Skeletal muscle satellite cell (primary cell): ENCODE results near the gene MRPS7. TPM values are rescaled to one million over a fixed set of nuclear protein-coding genes. Genes with fewer than 3 reads are reported as not detected.

Source experiments
- H3K27me3 ChIP-seq: 2 replicates; pipeline ENCODE4 v1.7.0; 2013; ENCODE audit warnings: low read length; ENCODE audit not compliant: control insufficient read depth, insufficient read depth
- H3K36me3 ChIP-seq: 2 replicates; pipeline ENCODE4 v1.7.0; 2013; ENCODE audit warnings: mild to moderate bottlenecking, control low read depth, low read length; ENCODE audit not compliant: insufficient read depth
- H3K4me1 ChIP-seq: 2 replicates; pipeline ENCODE4 v1.7.0; 2013; ENCODE audit warnings: low read length; ENCODE audit not compliant: control insufficient read depth, insufficient read depth
- H3K4me2 ChIP-seq: 2 replicates; pipeline ENCODE4 v1.7.0; 2013; ENCODE audit warnings: mild to moderate bottlenecking, low read length
- H3K4me3 ChIP-seq: 2 replicates; pipeline ENCODE4 v1.7.0; 2013; ENCODE audit warnings: low read length
- H3K9ac ChIP-seq: 2 replicates; pipeline ENCODE4 v1.7.0; 2013; ENCODE audit warnings: mild to moderate bottlenecking, low read depth, low read length, moderate library complexity
- H3K9me3 ChIP-seq: replicated peaks from 2 replicates; pipeline ENCODE4 v1.7.0; 2013; ENCODE audit warnings: mild to moderate bottlenecking, control low read depth, low read length
- total RNA-seq: library from RNA; depleted of rRNA; stranded (reverse); fragments of >200 nt; gene quantifications from 2 replicates; pipeline ENCODE4 v1.2.3, GENCODE V29; 2012; rRNA removed

Gene MRPS7
- total RNA-seq, result 55.7 and 64.9 TPM in 2 replicates

DNA sequence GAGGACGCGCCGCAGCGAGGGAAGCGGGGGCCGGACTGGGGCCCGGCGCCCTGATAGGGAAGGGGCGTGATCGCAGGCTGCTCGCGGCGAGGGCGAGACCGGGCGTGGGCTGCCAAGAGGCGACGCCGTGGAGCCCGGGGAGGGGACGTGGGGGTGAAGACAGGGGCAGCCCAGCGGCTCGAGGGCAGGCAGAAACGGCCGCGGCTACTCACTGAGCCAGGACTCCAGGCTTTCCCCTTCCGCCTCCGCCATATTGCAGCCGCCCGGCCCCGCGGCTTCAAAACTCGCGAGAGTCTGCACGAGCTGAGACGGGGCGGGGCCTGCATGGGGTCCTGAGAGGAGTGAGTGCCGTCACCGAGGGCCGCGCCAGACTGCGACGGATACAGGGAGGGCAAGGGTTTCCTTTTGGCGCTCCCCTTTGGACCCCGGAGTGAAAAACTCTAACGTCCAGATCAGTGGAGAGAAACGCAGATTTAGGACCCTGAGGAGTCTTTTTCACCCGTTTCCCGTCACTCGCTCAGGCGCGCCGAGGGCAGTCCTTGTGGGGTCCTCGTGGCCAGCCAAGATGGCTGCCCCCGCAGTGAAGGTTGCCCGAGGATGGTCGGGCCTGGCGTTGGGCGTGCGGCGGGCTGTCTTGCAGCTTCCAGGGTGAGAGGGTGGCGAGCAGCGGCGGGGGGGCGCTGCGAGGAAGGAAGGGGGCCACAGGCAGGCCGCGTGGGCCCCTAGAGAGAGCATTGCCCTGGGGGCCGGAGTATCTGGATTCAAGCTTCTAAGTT lies at the start of gene MRPS7, which contains the start of gene GGA3:
Gene MRPS7 (plus strand): TSS at position 544 of the 776 bp plus-strand sequence. CDS start 22 bp downstream, at position 566.
Gene GGA3 (minus strand): TSS at position 271 of the 776 bp plus-strand sequence. CDS start 19 bp downstream, at position 252.
- H3K4me2 ChIP-seq, result peak within 1 kb of the TSS; percentile 98
- no peaks in the 10 kb centered on the region for H3K27me3 ChIP-seq
- no peaks in the 10 kb centered on the region for H3K9me3 ChIP-seq
- H3K9ac ChIP-seq, result peak within 1 kb of the TSS; percentile 95
- peaks cover 30% of the 10 kb centered on the region for H3K36me3 ChIP-seq
- peak within 1 kb of the TSS; percentile 94 for H3K4me3 ChIP-seq
- peaks cover 21% of the 10 kb centered on the region for H3K4me1 ChIP-seq

DNA sequence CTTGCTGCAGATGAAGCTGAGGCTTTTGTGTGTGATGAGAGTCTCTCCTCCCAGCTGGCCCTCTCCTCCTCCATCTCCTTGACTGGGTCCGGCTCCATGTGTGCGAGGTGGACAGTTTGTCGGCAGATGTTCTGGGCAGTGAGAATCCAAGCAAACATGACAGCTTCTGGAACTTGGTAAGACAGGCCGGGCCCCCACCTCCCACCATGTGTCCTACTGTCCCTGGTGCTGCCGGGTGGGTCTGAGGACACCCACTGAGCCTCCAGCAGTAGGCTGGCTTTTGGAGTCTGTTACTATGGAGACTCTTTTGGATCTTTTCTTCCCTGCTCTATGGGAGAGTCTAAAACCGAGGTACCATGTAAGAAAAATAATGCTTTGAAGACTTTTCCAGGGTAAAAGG lies 43.5 kb upstream of the MRPS7 start:
- Histone ChIP-seq H3K36me3 (peaks cover 55% of the 10 kb centered on the region), H3K9me3 (no peaks in the 10 kb centered on the region), H3K9ac (no peak overlapping the region), H3K27me3 (no peaks in the 10 kb centered on the region), H3K4me3 (no peak overlapping the region), H3K4me1 (no peaks in the 10 kb centered on the region), H3K4me2 (no peak overlapping the region)

DNA sequence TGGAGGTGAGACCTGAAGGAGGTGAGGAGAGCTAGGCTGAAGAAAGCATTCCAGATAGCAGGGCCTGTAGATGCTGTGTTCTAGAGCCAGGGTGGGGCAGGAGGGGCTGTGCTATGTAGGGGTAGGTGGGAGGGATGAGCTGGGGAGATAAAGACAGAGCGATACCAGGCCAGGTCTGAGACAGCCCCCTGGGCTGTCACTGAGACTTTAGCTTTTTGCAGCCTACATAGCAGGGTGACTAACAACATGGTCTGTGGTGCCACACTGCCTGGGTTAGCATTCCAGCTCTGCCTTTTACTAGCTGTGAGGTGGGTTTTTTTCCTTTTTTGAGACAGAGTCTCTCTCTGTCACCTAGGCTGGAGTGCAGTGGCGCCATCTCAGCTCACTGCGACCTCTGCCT lies 41.9 kb upstream of the MRPS7 start:
- H3K36me3 ChIP-seq, result peaks cover 50% of the 10 kb centered on the region
- H3K4me1 ChIP-seq, result no peaks in the 10 kb centered on the region
- no peak overlapping the region for H3K4me3 ChIP-seq
- H3K9ac ChIP-seq, result no peak overlapping the region
- no peaks in the 10 kb centered on the region for H3K27me3 ChIP-seq
- no peak overlapping the region for H3K4me2 ChIP-seq
- H3K9me3 ChIP-seq, result no peaks in the 10 kb centered on the region

DNA sequence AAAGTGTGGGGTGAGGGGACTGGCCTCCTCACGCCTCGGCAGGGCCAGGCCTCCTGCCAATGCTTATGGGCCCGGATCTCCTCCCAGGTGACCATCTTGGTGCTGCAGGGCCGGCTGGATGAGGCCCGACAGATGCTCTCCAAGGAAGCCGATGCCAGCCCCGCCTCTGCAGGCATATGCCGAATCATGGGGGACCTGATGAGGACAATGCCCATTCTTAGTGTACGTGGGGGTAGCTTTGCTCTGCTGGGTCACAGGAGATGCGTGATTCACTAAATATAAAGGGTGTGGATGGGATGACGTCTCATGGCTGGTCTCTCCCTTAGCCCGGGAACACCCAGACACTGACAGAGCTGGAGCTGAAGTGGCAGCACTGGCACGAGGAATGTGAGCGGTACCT lies 36.7 kb upstream of the MRPS7 start:
- Histone ChIP-seq H3K4me1 (no peaks in the 10 kb centered on the region), H3K4me3 (no peak overlapping the region), H3K27me3 (no peaks in the 10 kb centered on the region), H3K9me3 (no peaks in the 10 kb centered on the region), H3K4me2 (no peak overlapping the region), H3K9ac (no peak overlapping the region), H3K36me3 (peaks cover 50% of the 10 kb centered on the region)

DNA sequence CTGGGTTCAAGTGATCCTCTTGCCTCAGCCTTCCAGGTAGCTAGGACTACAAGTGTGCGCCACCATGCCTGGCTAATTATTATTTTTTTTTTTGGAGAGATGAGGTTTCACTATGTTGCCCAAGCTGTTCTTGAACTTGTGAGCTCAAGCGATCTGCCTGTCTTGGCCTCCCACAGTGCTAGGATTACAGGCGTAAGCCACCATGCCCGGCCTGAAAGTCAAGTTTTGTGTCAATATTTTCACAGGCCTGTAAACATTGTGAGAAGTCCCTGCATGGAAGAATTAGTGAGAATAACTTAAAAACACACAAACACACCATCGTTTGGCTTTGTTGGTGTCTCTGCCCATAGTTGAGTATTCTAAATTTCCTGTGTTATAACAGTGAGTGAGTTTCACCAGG lies 34.0 kb upstream of the MRPS7 start:
- Histone ChIP-seq H3K4me2 (no peak overlapping the region), H3K9me3 (no peaks in the 10 kb centered on the region), H3K4me3 (no peak overlapping the region), H3K27me3 (no peaks in the 10 kb centered on the region), H3K4me1 (no peaks in the 10 kb centered on the region), H3K36me3 (peaks cover 64% of the 10 kb centered on the region), H3K9ac (no peak overlapping the region)

DNA sequence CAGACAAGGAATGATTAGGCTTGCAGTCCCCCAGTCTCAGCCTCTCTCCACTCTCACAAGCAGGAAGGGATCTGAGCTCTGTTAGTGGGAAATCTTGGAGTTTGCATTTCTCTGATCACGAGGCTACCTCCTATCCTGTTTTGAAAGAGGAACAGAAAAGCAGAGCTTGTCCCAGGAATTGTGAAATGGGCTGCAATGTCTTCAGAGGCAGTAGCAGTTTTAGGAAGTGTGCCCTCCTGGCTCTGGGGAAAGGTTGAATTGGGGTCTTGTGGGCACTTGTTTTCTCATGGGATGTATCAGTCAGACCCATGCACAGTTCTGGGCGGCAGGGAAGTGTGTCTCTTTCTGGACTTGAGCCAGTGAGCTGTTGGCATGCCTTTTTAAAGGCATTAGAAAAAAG lies 33.4 kb upstream of the MRPS7 start:
- peaks cover 69% of the 10 kb centered on the region for H3K36me3 ChIP-seq
- H3K27me3 ChIP-seq, result no peaks in the 10 kb centered on the region
- H3K4me2 ChIP-seq, result no peak overlapping the region
- H3K4me1 ChIP-seq, result no peaks in the 10 kb centered on the region
- H3K4me3 ChIP-seq, result no peak overlapping the region
- no peaks in the 10 kb centered on the region for H3K9me3 ChIP-seq
- no peak overlapping the region for H3K9ac ChIP-seq

DNA sequence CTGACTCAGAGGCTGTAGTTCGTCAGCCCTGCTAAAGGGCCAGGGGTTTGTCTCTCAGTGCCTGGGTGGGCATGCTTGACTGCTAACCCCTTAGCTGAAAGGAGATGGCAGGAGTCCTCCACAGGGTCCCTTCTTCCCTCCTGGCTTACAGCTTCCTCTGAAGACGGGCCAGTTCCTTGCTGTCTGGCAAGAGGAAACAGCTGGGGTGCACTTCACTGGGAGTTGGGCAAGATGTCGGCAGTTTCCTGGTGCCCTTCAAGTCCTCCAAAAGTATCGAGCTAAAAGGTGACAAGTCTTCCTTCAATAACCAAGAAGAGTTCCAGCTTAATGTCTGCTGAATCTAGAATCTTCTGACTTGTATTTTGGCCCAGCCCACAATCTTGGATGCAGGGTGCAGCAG lies 32.8 kb upstream of the MRPS7 start:
- no peak overlapping the region for H3K9ac ChIP-seq
- H3K4me1 ChIP-seq, result no peaks in the 10 kb centered on the region
- H3K4me3 ChIP-seq, result no peak overlapping the region
- H3K36me3 ChIP-seq, result peaks cover 69% of the 10 kb centered on the region
- H3K4me2 ChIP-seq, result no peak overlapping the region
- no peaks in the 10 kb centered on the region for H3K27me3 ChIP-seq
- H3K9me3 ChIP-seq, result no peaks in the 10 kb centered on the region

DNA sequence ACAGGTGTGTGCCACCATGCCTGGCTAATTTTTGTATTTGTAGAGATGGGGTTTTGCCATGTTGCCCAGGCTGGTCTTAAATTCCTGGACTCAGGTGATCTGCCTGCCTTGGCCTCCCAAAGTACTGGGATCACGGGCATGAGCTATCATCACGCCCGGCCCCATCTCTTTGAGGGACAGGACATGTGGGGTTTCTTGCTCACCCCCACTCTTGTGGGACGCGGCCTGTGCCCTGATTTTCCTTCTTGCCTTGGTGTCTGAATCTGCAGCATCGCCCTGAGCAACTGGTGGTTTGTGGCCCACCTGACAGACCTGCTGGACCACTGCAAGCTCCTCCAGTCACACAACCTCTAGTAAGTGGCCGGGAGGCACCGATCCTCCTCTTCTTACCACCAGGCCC lies 30.6 kb upstream of the MRPS7 start:
- H3K4me2 ChIP-seq, result no peak overlapping the region
- no peak overlapping the region for H3K9ac ChIP-seq
- no peak overlapping the region for H3K4me3 ChIP-seq
- no peaks in the 10 kb centered on the region for H3K9me3 ChIP-seq
- H3K4me1 ChIP-seq, result no peaks in the 10 kb centered on the region
- H3K27me3 ChIP-seq, result no peaks in the 10 kb centered on the region
- H3K36me3 ChIP-seq, result peaks cover 70% of the 10 kb centered on the region

DNA sequence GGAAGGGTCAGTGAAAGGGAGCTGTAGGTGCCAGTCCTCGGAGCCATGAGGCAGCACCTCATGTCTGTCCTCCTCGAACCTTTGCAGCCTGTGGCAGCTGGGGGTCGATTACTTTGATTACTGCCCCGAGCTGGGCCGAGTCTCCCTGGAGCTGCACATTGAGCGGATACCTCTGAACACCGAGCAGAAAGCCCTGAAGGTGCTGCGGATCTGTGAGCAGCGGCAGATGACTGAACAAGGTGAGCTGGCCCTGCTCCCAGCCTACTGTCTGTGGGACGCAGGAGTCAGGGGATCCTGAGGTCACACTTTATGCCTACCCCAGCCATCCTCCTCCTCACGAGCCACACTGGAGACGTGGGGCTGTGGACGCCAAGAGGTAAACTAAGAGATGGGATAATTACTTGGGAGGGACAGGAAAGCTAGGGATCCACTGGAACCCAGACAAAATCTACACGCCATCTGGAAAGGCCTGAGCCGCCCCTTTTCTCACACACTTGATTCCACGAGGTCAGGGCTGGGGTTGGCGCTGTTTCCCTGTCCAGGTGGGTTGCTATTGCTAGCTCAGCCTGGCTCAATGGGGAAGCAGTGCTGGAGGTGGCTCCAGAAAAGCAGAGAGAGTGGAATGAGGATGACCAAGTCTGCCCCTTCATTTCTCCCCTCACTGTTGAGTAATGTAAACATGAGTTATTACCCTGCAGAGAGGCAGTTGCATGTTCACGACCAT lies 29.8 kb upstream of the MRPS7 start:
- Histone ChIP-seq H3K4me3 (no peak overlapping the region), H3K36me3 (peaks cover 70% of the 10 kb centered on the region), H3K4me1 (no peaks in the 10 kb centered on the region), H3K4me2 (no peak overlapping the region), H3K9me3 (no peaks in the 10 kb centered on the region), H3K9ac (no peak overlapping the region), H3K27me3 (no peaks in the 10 kb centered on the region)

DNA sequence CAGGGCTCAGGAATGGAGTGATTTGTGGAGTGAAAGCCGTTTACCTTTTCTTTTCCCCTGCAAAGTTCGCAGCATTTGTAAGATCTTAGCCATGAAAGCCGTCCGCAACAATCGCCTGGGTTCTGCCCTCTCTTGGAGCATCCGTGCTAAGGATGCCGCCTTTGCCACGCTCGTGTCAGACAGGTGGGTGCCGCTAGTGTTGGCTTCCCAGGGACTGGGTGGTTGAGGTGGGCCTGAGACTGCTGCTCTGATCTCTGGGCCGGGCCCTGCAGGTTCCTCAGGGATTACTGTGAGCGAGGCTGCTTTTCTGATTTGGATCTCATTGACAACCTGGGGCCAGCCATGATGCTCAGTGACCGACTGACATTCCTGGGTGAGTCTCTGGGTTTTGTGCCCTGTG lies 28.9 kb upstream of the MRPS7 start:
- peaks cover 75% of the 10 kb centered on the region for H3K36me3 ChIP-seq

DNA sequence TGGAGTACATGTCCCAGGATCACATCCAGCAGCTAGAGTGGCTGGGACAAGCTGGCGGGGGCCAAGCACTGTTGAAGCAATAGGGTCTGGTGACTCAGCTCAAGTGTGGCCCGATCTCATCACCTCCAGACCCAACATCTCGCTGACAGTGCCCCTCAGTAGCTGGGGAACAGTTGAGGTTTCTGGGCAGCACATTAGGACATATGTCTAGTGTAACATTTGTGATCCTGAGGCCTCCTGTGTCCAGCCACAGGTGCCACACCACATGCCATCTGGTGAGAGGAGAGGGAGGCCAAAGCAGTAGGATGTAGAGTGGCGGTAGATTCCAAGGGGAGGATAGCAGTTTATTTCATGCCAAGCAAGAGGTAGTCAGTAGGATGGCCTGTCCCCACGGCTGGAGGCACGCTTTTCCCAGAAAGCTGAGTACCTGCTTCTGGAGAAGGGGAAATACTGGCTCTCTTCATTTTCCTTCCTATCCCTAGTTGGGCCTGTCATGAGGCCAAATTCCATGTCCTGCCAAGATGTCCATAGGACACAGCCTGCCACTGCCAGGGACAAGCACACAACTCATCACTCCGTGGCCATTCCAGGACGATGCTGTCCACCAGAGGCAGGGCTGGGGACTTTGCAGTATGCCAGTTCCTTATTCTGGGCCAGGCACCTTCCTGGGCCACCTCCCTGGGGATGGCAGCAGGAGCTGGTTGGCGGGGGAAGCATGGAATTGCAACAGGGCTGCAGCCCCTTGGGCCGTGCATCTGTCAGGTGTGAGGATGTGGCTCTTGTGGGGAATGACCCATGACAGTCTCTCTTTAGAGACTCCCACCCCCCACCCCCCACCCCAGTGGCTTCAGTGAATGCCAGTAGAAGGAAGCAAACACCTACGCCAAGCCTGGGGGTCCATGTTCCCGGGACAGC lies 24.3 kb upstream of the MRPS7 start:
- H3K9me3 ChIP-seq, result no peaks in the 10 kb centered on the region
- no peak overlapping the region for H3K4me3 ChIP-seq
- peaks cover 81% of the 10 kb centered on the region for H3K36me3 ChIP-seq
- peaks cover 17% of the 10 kb centered on the region for H3K4me1 ChIP-seq
- no peak overlapping the region for H3K4me2 ChIP-seq
- H3K9ac ChIP-seq, result no peak overlapping the region
- H3K27me3 ChIP-seq, result no peaks in the 10 kb centered on the region

More for the DNA sequence above, 28.9 kb upstream of the MRPS7 start:
- Histone ChIP-seq H3K4me3 (no peak overlapping the region), H3K9me3 (no peaks in the 10 kb centered on the region), H3K9ac (no peak overlapping the region), H3K4me2 (no peak overlapping the region), H3K27me3 (no peaks in the 10 kb centered on the region), H3K4me1 (no peaks in the 10 kb centered on the region)
